Subcutaneous abdominal adipose tissue (tissue), 5 donors: ENCODE data around the gene NLK.

Source experiments
- H3K27ac ChIP-seq: one replicate; pipeline ENCODE4 v1.7.0; 2013; ENCODE audit warnings: low read depth, mild to moderate bottlenecking, inconsistent platforms, low read length, moderate library complexity
- H3K27me3 ChIP-seq, 5 donors: one replicate each; pipeline ENCODE4 v1.7.0; 2013; ENCODE audit warnings: low read length in 5 of 5, inconsistent platforms in 1 of 5; ENCODE audit not compliant: control insufficient read depth in 5 of 5, insufficient read depth in 4 of 5
- H3K36me3 ChIP-seq, 5 donors: one replicate each; pipeline ENCODE4 v1.7.0; 2013; ENCODE audit warnings: low read length in 5 of 5; ENCODE audit not compliant: control insufficient read depth in 5 of 5, insufficient read depth in 5 of 5
- H3K4me1 ChIP-seq, 5 donors: one replicate each; pipeline ENCODE4 v1.7.0; 2013; ENCODE audit warnings: low read length in 5 of 5, mild to moderate bottlenecking in 3 of 5, moderate library complexity in 1 of 5; ENCODE audit not compliant: control insufficient read depth in 5 of 5, insufficient read depth in 5 of 5
- H3K4me3 ChIP-seq, 5 donors: one replicate each; pipeline ENCODE4 v1.7.0; 2013; ENCODE audit warnings: low read length in 5 of 5, low read depth in 1 of 5
- H3K9ac ChIP-seq, 5 donors: one replicate each; pipeline ENCODE4 v1.7.0; 2013; ENCODE audit warnings: low read length in 5 of 5, mild to moderate bottlenecking in 4 of 5, moderate library complexity in 3 of 5
- H3K9me3 ChIP-seq, 5 donors: one replicate each; pipeline ENCODE4 v1.7.0; 2013; ENCODE audit warnings: low read length in 5 of 5; ENCODE audit not compliant: control insufficient read depth in 5 of 5
- donor health status: healthy.
- donor health status: healthy.
- donor health status: healthy.
- donor health status: healthy.
- donor health status: healthy.

Gene NLK

DNA sequence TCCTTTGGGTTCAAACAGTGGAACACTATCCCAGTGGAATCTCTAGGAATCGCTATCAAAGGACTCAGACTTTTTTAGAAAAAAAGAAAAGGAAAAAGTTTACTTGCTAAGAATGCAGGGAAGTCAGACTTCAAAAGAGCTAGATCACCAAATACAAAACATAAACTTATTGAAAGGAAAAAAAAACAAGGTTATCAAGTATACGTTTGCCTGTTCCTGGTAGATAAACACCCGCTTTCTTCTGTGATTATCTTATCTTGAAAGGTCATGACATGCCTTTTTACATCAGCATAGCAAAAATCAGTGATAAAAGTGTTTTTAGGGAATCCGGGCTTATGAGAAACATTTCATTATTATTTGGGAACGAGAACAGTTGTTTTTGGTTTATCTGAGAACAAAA is 147.2 kb downstream of the NLK start:
- Histone ChIP-seq H3K4me3 (no peak overlapping the region), H3K9me3 (no peaks in the 10 kb centered on the region), H3K27ac (no peak overlapping the region), H3K9ac (no peak overlapping the region), H3K27me3 (no peaks in the 10 kb centered on the region), H3K36me3 (peaks cover 16 to 42% (median 26%) of the 10 kb centered on the region in 5 donors), H3K4me1 (peaks cover 0 to 8% (median 3%) of the 10 kb centered on the region in 5 donors)

DNA sequence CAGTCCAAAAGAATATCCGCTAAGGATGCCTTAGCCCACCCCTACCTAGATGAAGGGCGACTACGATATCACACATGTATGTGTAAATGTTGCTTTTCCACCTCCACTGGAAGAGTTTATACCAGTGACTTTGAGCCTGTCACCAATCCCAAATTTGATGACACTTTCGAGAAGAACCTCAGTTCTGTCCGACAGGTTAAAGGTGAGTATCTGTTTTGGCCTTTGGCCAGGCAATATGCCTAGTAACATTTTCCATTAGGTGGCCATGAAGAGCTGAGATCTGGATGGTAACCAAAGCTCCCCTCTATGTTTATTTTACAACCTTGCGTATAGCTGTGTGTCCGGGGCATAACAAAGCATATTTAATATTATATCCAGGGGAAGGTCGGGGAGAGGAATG is 148.5 kb downstream of the NLK start:
- Histone ChIP-seq H3K27me3 (no peaks in the 10 kb centered on the region), H3K4me1 (peaks cover 0 to 8% (median 3%) of the 10 kb centered on the region in 5 donors), H3K27ac (no peak overlapping the region), H3K9me3 (no peaks in the 10 kb centered on the region), H3K36me3 (peaks cover 20 to 42% (median 21%) of the 10 kb centered on the region in 5 donors), H3K9ac (no peak overlapping the region), H3K4me3 (no peak overlapping the region)

DNA sequence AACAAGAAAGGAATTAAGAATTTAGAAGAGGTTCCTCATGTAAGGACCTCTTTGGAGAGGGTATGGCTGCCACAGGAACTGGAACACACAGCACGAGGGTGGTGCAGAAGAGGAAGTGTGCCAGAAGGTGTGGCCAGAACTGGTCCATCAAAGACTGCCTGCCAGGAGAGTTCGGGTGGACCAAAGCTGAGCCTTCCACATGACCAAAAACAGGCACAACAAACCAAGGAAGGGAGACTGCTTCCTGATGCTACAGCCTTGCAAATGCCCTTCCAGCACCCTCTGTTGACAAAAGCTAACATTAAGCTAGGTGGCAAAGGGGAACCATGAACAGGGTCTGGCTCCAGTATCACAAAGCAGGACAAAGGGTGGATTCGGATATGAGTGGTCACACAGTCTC is 150.8 kb downstream of the NLK start:
- Histone ChIP-seq H3K4me1 (peaks cover 0 to 8% (median 3%) of the 10 kb centered on the region in 5 donors), H3K4me3 (no peak overlapping the region), H3K9ac (no peak overlapping the region), H3K27me3 (no peaks in the 10 kb centered on the region), H3K27ac (no peak overlapping the region), H3K9me3 (no peaks in the 10 kb centered on the region), H3K36me3 (peaks cover 12 to 41% (median 19%) of the 10 kb centered on the region in 5 donors)

DNA sequence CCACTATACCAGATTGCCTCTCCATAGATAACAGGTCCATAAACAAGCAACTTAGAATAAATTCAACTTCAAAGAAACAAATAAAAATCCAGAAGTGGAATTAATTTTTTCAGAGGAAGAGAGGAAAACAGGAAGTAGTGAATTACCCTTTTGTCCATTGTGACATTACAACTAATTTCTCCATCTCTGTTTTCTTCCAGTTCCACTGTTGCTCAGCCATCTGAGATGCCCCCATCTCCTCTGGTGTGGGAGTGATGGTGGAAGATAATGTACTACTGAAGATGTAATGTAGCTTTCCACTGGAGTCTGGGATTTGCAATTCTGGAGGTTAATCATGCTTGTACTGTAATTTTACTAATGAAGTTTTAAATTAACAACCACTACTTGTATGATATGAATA is 151.9 kb downstream of the NLK start:
- H3K9ac ChIP-seq = no peak overlapping the region
- H3K4me3 ChIP-seq = no peak overlapping the region
- no peaks in the 10 kb centered on the region for H3K27me3 ChIP-seq
- no peak overlapping the region for H3K27ac ChIP-seq
- H3K36me3 ChIP-seq = peaks cover 11 to 38% (median 16%) of the 10 kb centered on the region in 5 donors
- no peaks in the 10 kb centered on the region for H3K9me3 ChIP-seq
- peaks cover 0 to 8% (median 3%) of the 10 kb centered on the region in 5 donors for H3K4me1 ChIP-seq

DNA sequence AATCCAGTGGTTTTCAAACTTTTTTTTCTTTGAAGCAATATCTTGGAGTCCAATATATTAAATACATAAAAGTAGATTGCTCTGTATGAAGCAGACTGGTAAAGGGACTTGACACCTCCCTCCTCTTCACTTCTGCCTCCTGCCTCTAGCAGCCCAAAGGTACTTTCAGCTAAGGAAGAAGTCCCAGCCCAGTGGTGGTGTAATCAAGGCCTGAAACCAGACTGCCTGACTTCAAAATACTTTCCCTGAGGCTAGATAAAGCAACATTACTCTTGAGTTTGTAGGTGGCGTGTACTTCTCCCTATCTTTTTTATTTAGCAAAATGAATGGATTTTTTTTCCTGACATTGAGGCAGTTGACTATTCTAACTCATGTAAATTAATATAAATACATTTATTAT is 154.2 kb downstream of the NLK start:
- no peaks in the 10 kb centered on the region for H3K9me3 ChIP-seq
- no peaks in the 10 kb centered on the region for H3K27me3 ChIP-seq
- no peak overlapping the region for H3K27ac ChIP-seq
- no peak overlapping the region for H3K4me3 ChIP-seq
- H3K4me1 ChIP-seq = peaks cover 0 to 8% (median 0%) of the 10 kb centered on the region in 5 donors
- H3K9ac ChIP-seq = no peak overlapping the region
- peaks cover 11 to 32% (median 16%) of the 10 kb centered on the region in 5 donors for H3K36me3 ChIP-seq

DNA sequence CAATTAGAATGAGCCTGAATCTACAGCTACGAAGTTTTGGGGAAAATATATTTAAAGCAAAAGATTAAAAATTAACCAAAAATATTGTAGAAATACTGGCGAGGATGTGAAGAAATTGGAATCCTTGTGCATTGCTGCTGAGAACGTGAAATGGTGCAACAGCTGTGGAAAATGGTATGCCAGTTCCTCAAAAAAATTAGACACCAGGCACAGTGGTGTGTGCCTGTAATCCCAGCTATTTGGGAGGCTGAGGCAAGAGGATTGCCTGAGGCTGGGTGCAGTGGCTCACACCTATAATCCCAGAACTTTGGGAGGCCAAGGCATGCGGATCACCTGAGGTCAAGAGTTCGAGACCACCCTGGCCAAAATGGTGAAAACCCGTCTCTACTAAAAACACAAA is 156.6 kb downstream of the NLK start:
- H3K9me3 ChIP-seq = no peaks in the 10 kb centered on the region
- H3K27me3 ChIP-seq = peaks cover 0 to 1% (median 0%) of the 10 kb centered on the region in 5 donors
- no peak overlapping the region for H3K9ac ChIP-seq
- H3K4me3 ChIP-seq = no peak overlapping the region
- no peaks in the 10 kb centered on the region for H3K4me1 ChIP-seq
- H3K36me3 ChIP-seq = peaks cover 2 to 16% (median 7%) of the 10 kb centered on the region in 5 donors
- H3K27ac ChIP-seq = no peak overlapping the region

DNA sequence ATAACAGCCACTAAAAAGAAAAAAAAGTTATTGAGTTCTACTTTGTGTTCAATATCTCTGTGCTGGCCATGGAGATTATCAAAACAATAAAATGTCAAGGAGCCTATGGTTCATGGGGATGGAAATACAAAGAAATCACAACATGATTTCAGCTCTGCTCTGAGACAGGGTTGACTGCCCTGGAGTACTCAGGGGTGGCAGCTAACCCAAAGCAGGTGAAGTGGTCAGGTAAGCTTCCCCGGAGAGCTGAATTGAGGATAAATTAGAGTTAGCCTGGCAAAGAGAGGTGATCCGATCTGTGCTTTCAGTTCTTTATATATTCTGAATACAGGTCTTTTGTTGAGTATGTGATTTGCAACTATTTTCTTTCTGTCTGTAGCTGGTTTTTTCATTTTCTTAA is 157.3 kb downstream of the NLK start:
- no peaks in the 10 kb centered on the region for H3K9me3 ChIP-seq
- peaks cover 0 to 4% (median 0%) of the 10 kb centered on the region in 5 donors for H3K27me3 ChIP-seq
- no peak overlapping the region for H3K9ac ChIP-seq
- H3K4me1 ChIP-seq = no peaks in the 10 kb centered on the region
- H3K36me3 ChIP-seq = peaks cover under 1 to 12% (median 4%) of the 10 kb centered on the region in 5 donors
- no peak overlapping the region for H3K27ac ChIP-seq
- H3K4me3 ChIP-seq = no peak overlapping the region

DNA sequence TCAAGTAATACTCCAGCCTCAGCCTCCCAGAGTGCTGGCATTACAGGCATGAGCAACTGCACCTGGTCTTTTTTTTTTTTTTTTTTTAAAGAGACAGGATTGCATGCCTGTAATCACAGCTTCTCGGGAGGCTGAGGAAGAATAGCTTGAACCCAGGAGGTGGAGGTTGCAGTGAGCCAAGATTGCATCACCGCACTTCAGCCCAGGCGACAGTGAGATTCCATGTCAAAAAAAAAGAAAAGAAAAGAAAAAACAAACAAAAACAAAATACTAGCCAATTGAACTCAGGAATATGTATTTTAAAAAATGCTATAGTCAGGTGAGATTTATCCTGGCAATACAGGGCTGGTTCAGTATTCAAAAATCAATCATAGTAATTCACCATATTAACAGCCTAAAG is 158.8 kb downstream of the NLK start:
- H3K9ac ChIP-seq = no peak overlapping the region
- H3K27ac ChIP-seq = no peak overlapping the region
- peaks cover 0 to 9% (median 0%) of the 10 kb centered on the region in 5 donors for H3K36me3 ChIP-seq
- no peaks in the 10 kb centered on the region for H3K4me1 ChIP-seq
- peaks cover 0 to 4% (median 0%) of the 10 kb centered on the region in 5 donors for H3K27me3 ChIP-seq
- H3K4me3 ChIP-seq = no peak overlapping the region
- no peaks in the 10 kb centered on the region for H3K9me3 ChIP-seq

DNA sequence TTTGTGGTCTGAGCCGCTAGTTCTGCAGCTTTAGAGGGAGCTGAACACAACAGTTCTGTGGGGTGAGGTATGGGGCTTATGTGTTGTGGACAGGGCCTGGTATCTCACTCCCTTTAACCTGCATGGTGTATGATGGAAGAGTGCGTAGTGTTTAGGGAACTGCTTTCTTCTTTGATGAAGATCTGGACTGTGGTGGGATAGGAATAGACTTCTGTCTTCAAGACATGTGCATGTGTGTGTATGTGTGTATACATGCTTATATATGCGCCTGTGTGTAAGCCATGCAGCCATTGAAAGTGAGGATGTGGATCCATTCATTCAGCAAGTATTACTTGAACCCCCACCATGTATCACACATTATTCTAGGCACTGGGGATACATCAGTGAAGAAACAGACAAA is 161.8 kb downstream of the NLK start:
- no peaks in the 10 kb centered on the region for H3K9me3 ChIP-seq

DNA sequence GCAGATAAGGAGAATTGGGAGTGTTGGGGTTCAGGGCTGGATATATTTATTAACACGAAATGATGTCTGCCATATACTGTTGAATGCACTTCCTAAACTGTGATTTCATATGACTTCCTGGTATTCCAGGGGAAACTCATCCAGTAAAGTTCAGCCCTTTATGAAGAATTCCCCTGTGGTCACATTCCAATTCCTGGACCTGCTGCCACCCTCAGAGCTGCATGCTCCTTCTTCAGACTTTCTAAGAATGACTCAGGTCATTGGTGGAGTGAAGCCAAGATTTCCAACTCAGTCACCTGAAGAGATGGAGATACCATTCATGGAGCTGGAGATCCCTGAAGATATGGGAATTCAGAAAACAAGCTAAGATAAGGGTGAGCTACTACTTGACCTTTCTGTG is 162.3 kb downstream of the NLK start:
- no peaks in the 10 kb centered on the region for H3K9me3 ChIP-seq
- no peak overlapping the region for H3K4me3 ChIP-seq
- H3K27ac ChIP-seq = no peak overlapping the region
- H3K4me1 ChIP-seq = no peaks in the 10 kb centered on the region
- peaks cover 0 to 4% (median 0%) of the 10 kb centered on the region in 5 donors for H3K27me3 ChIP-seq
- no peaks in the 10 kb centered on the region for H3K36me3 ChIP-seq
- no peak overlapping the region for H3K9ac ChIP-seq

More for the DNA sequence above, 161.8 kb downstream of the NLK start:
- Histone ChIP-seq H3K4me3 (no peak overlapping the region), H3K36me3 (no peaks in the 10 kb centered on the region), H3K27me3 (peaks cover 0 to 4% (median 0%) of the 10 kb centered on the region in 5 donors), H3K27ac (no peak overlapping the region), H3K9ac (no peak overlapping the region), H3K4me1 (no peaks in the 10 kb centered on the region)

DNA sequence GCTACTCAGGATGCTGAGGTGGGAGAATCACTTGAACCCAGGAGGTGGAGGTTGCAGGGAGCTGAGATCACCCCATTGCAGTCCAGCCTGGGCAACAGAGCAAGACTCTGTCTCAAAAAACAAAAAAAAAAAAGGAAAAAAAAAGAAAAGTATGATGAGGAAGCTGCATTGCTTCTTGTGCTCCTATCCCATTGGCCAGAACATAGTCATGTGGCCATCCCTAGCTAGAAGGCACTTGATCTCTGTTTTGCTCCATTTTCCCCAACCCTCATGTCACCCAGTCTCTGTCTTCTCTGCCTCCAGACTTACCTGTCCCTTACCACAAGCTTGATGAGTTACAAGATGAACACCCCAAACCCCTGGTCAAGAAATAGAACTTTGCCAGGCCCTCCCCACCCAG is 163.8 kb downstream of the NLK start:
- no peak overlapping the region for H3K27ac ChIP-seq
- peaks cover 0 to 4% (median 0%) of the 10 kb centered on the region in 5 donors for H3K27me3 ChIP-seq
- no peak overlapping the region for H3K9ac ChIP-seq
- H3K4me1 ChIP-seq = no peaks in the 10 kb centered on the region
- H3K9me3 ChIP-seq = no peaks in the 10 kb centered on the region
- no peak overlapping the region for H3K4me3 ChIP-seq
- H3K36me3 ChIP-seq = no peaks in the 10 kb centered on the region
